GM12878 (cell line): ENCODE data around the gene LSAMP. TPM values are rescaled to one million over a fixed set of nuclear protein-coding genes. Genes with fewer than 3 reads are reported as not detected.
A peak's percentile ranks its signal among the peaks of the same experiment; 100 is the strongest.

Experiments used
- ATAC-seq: fragments of 200-7000 bp; cut with Tn5 transposase; 3 replicates; pipeline ENCODE4 v1.9.1; 2020; ENCODE audit warnings: mild to moderate bottlenecking, moderate library complexity
- BruUV-seq: library from RNA; stranded (reverse); fragments of 400-500 nt; replicated peaks from 2 replicates; lab custom pipeline; 2021; lab: Mats Ljungman, UMichigan
- CTCF ChIA-PET: fragments of 300-600 bp; sonication (Branson Sonifier 250); formaldehyde crosslinking; extraction: SDS; loops from one replicate; lab custom pipeline; 2021; ENCODE audit warnings: inconsistent platforms; lab: Yijun Ruan, JAX
- POLR2A ChIA-PET: fragments of 350-600 bp; formaldehyde crosslinking; extraction: SDS; loops from one replicate; lab custom pipeline; 2021; ENCODE audit warnings: inconsistent platforms; lab: Charles Lee
- RAD21 ChIA-PET: fragments of 300-600 bp; sonication (Branson Sonifier 250); formaldehyde crosslinking; loops from one replicate; lab custom pipeline; 2023; ENCODE audit warnings: antibody characterized with exemption; ENCODE audit not compliant: unreplicated experiment; lab: Charles Lee
- SMC1A ChIA-PET: fragments of 300-600 bp; sonication (Branson Sonifier 250); formaldehyde crosslinking; loops from one replicate; lab custom pipeline; 2023; ENCODE audit not compliant: unreplicated experiment, uncharacterized antibody; lab: Charles Lee
- DNase-seq: peaks from one replicate; pipeline ENCODE4 v3.0.0-alpha.2; 2011; ENCODE audit warnings: low read depth, low spot score
- FAIRE-seq: peaks from 3 replicates; lab custom pipeline; 2011; peaks lifted over from hg19 to GRCh38; lab: Jason Lieb, UNC
- H2AFZ ChIP-seq: 2 replicates; pipeline ENCODE4 v1.6.0; 2011; ENCODE audit warnings: low read depth, low read length, control low read depth; ENCODE audit not compliant: control insufficient read depth
- H3K27ac ChIP-seq: 2 replicates; pipeline ENCODE4 v1.5.1; 2011; ENCODE audit warnings: control low read depth; ENCODE audit not compliant: control insufficient read depth, insufficient read depth
- H3K27me3 ChIP-seq, 2 experiments: replicated peaks in 1 of 2; 2 replicates each; pipeline versions ENCODE4 v1.6.0 to v1.6.1; 2011; ENCODE audit warnings: low read length in 1 of 2; ENCODE audit not compliant: control insufficient read depth in 2 of 2, insufficient read depth in 2 of 2
- H3K36me3 ChIP-seq, 2 experiments: 2 replicates each; pipeline ENCODE4 v1.5.1; 2011; ENCODE audit warnings: low read length in 1 of 2; ENCODE audit not compliant: control insufficient read depth in 2 of 2, insufficient read depth in 2 of 2
- H3K4me1 ChIP-seq: 2 replicates; pipeline ENCODE4 v1.6.1; 2011; ENCODE audit warnings: mild to moderate bottlenecking, low read length, moderate library complexity, mixed read lengths; ENCODE audit not compliant: control insufficient read depth, insufficient read depth
- H3K4me2 ChIP-seq: 2 replicates; pipeline ENCODE4 v1.6.0; 2011; ENCODE audit warnings: control low read depth; ENCODE audit not compliant: control insufficient read depth, insufficient read depth
- H3K4me3 ChIP-seq: fragments of 200-600 bp; sonication (generic); 2 replicates; pipeline ENCODE4 v1.5.1; 2016
- H3K79me2 ChIP-seq: 2 replicates; pipeline ENCODE4 v1.6.0; 2011; ENCODE audit warnings: low read length; ENCODE audit not compliant: control insufficient read depth, insufficient read depth
- H3K9ac ChIP-seq: 2 replicates; pipeline ENCODE4 v1.8.0; 2011; ENCODE audit warnings: low read length, control low read depth, mixed read lengths; ENCODE audit not compliant: control insufficient read depth, insufficient read depth
- H3K9me3 ChIP-seq: replicated peaks from 3 replicates; pipeline ENCODE4 v1.5.1; 2011; ENCODE audit warnings: mild to moderate bottlenecking, low read length; ENCODE audit not compliant: control insufficient read depth, insufficient read depth
- H4K20me1 ChIP-seq: 2 replicates; pipeline ENCODE4 v1.6.0; 2011; ENCODE audit not compliant: control insufficient read depth, insufficient read depth
- CTCF ChIP-seq, 3 experiments: IDR thresholded peaks in 2 of 3; conservative IDR thresholded peaks in 1 of 3; 2 replicates each; pipeline ENCODE4 v1.5.1; 2011; ENCODE audit warnings: low read depth in 3 of 3, low read length in 3 of 3, mild to moderate bottlenecking in 3 of 3, control low read depth in 2 of 3, moderate library complexity in 2 of 3, inconsistent platforms in 1 of 3, mixed read lengths in 1 of 3; ENCODE audit not compliant: control insufficient read depth in 2 of 3, insufficient read depth in 1 of 3; ENCODE audit errors: extremely low read depth in 1 of 3
- HDAC2 ChIP-seq: fragments of 200-600 bp; sonication (generic); IDR thresholded peaks from 2 replicates; pipeline ENCODE4 v1.6.1; 2017
- MEF2A ChIP-seq: IDR thresholded peaks from 2 replicates; pipeline ENCODE4 v1.6.1; 2011; ENCODE audit warnings: low read depth, mild to moderate bottlenecking, low read length, moderate library complexity; ENCODE audit not compliant: insufficient read depth
- RAD21 ChIP-seq: IDR thresholded peaks from 2 replicates; pipeline ENCODE4 v1.6.1; 2011; ENCODE audit warnings: mild to moderate bottlenecking, low read depth, low read length, moderate library complexity; ENCODE audit not compliant: insufficient read depth
- SMARCA5 ChIP-seq: fragments of 450-650 bp; IDR thresholded peaks from 2 replicates; pipeline ENCODE4 v1.6.1; 2017; ENCODE audit warnings: mild to moderate bottlenecking
- SMC3 ChIP-seq: IDR thresholded peaks from 2 replicates; pipeline ENCODE4 v1.6.1; 2011; ENCODE audit warnings: low read length, improper control_type of control experiment, borderline replicate concordance
- SREBF2 ChIP-seq: IDR thresholded peaks from 2 replicates; pipeline ENCODE4 v1.6.1; 2012; ENCODE audit warnings: mild to moderate bottlenecking, low read length
- WGBS: methylation state at CpG from one replicate; pipeline ENCODE4 v1.1.6; 2016; ENCODE audit warnings: low lambda C conversion rate; ENCODE audit not compliant: insufficient replicate concordance, insufficient coverage; ENCODE audit errors: missing lambda C conversion rate; 5-methylcytosine and 5-hydroxymethylcytosine counted together
- in situ Hi-C: fragments of 300-500 bp; cut with MboI; formaldehyde crosslinking; loops from 9 replicates; pipeline ENCODE4 v1.14.3; 2018; ENCODE audit warnings: mixed read lengths
- intact Hi-C: fragments of 100-400 bp; cut with micrococcal nuclease; formaldehyde crosslinking; loops from one replicate; pipeline ENCODE4 v1.14.2; 2022; ENCODE audit not compliant: unreplicated experiment
- polyA plus RNA-seq, 11 experiments: library from polyadenylated mRNA; depleted of rRNA in 4 of 11; unstranded in 6 of 11; stranded (reverse) in 5 of 11; fragments of >200 nt; fragmentation: Nextera tagmentation in 4 of 11; fragmentation: Illumina TruSeq in 1 of 11; extraction: Ambion mirVana in 4 of 11; extraction: Trizol in 1 of 11; gene quantifications; 1 replicate in 1 of 11; 2 replicates in 10 of 11; pipeline versions ENCODE4 v1.2.1 to v1.2.3, GENCODE V29; 2011 to 2016; ENCODE audit warnings: inconsistent platforms in 2 of 11, missing spikeins in 2 of 11, low read depth in 1 of 11
- total RNA-seq, 4 experiments: library from RNA; depleted of rRNA in 3 of 4; stranded (reverse); fragments of >200 nt in 3 of 4; fragmentation: Illumina TruSeq in 1 of 4; extraction: Trizol in 1 of 4; gene quantifications; 2 replicates each; pipeline versions ENCODE4 v1.2.1 to v1.2.3, GENCODE V29; 2013 to 2021

LSAMP gene
- total and polyA plus RNA-seq, 10 of the 15 experiments (the other 5 are each of a cell fraction or from before 2014, with no cell fraction given), result 2.0 to 12.7 (median 6.5) TPM

- Histone ChIP-seq H3K4me1 (no peaks in the 10 kb centered on the region), H2AFZ (no peak overlapping the region), H3K27me3 (no peaks in the 10 kb centered on the region; a peak in 1 of 4 replicates), H3K36me3 (no peaks in the 10 kb centered on the region), H3K4me3 (no peak overlapping the region), H3K4me2 (no peak overlapping the region), H3K9ac (no peak overlapping the region), H3K79me2 (no peaks in the 10 kb centered on the region), H3K27ac (no peak overlapping the region), H3K9me3 (no peaks in the 10 kb centered on the region), H4K20me1 (no peaks in the 10 kb centered on the region)
- DNase-seq (no peak), ATAC-seq (peak; percentile 73), FAIRE-seq (peak; percentile 68)
- TF ChIP-seq SREBF2 (no peak), SMARCA5 (no peak), CTCF (IDR thresholded peaks at IDR 0.05 in 2 of 3, conservative IDR thresholded peaks at IDR 0.05 in 1 of 3; ENCODE audit: control insufficient read depth in 2 of 3, extremely low read depth in 1 of 3, insufficient read depth in 1 of 3, low read depth in 3 of 3, low read length in 3 of 3) (peak; percentile 85), SMC3 (peak; percentile 53; the same call in 1 of the 2 replicates), MEF2A (no peak), RAD21 (peak; percentile 68), HDAC2 (no peak)
- 7% methylated on average over 8 of the region's 8 CpGs for WGBS
- POLR2A ChIA-PET, result no interaction called here
- BruUV-seq, result no TSS peak
- CTCF ChIA-PET, result interaction anchor here (0.5 to 3.0 kb wide), 20 partner anchors 11 to 1432 kb away, joined by 3 to 17 read pairs (median 4); no protein-coding TSS in a partner anchor
- SMC1A ChIA-PET, result interaction anchor here (0.7 to 1.8 kb wide), 6 partner anchors 13 to 773 kb away, joined by 3 to 6 read pairs (median 4); no protein-coding TSS in a partner anchor
- in situ Hi-C loops, result loop anchor here (25.0 kb wide), 1 partner anchor 978 kb away; no protein-coding TSS in a partner anchor
- RAD21 ChIA-PET, result interaction anchor here (0.7 to 1.5 kb wide), 4 partner anchors 31 to 438 kb away, joined by 3 to 4 read pairs (median 3); no protein-coding TSS in a partner anchor
- intact Hi-C loops, result loop anchor here (2.0 to 10.0 kb wide), 3 partner anchors 598 to 980 kb away; no protein-coding TSS in a partner anchor
Observed at GRCh38 chr3:115814778-115815380, 630.4 kb downstream of the LSAMP start.
